D721Med (cell line): ENCODE results near the gene PDE11A.
"Not testable (repeated sequence)": the region's sequence is repeated elsewhere in the genome, so short reads cannot be mapped to it uniquely, and the experiment has no call there.

ENCODE experiments used
- DNase-seq: peaks from one replicate; pipeline ENCODE4 v3.0.0; 2011; ENCODE audit warnings: low spot score; ENCODE audit not compliant: insufficient read length
- FAIRE-seq: peaks from 2 replicates; lab custom pipeline; 2011; peaks lifted over from hg19 to GRCh38; lab: Jason Lieb, UNC
- CTCF ChIP-seq: IDR thresholded peaks from 2 replicates; pipeline ENCODE4 v1.5.1; 2012; ENCODE audit warnings: mild to moderate bottlenecking, control low read depth; ENCODE audit not compliant: insufficient read depth; ENCODE audit errors: missing control alignments

PDE11A gene

GRCh38 chr2:178093471-178093870, 20.9 kb upstream of the PDE11A start:
- no peak for TF ChIP-seq CTCF
- no peak for DNase-seq
- no peak for FAIRE-seq

GRCh38 chr2:178088774-178089270, 16.2 kb upstream of the PDE11A start:
- peak; percentile 38 for FAIRE-seq
- TF ChIP-seq CTCF: no peak
- DNase-seq: no peak

GRCh38 chr2:178084273-178084672, 11.7 kb upstream of the PDE11A start:
- DNase-seq: no peak
- no peak for FAIRE-seq
- TF ChIP-seq CTCF: no peak

GRCh38 chr2:178082408-178083045, 9.9 kb upstream of the PDE11A start:
- DNase-seq: no peak
- no peak for FAIRE-seq
- no peak for TF ChIP-seq CTCF

- not testable (repeated sequence) for FAIRE-seq
Observed at GRCh38 chr2:178079279-178079678, 6.7 kb upstream of the PDE11A start.

GRCh38 chr2:178076130-178076529, 3.6 kb upstream of the PDE11A start:
- no peak for DNase-seq
- FAIRE-seq: no peak
- TF ChIP-seq CTCF: no peak

More at GRCh38 chr2:178079279-178079678, 6.7 kb upstream of the PDE11A start:
- not testable (repeated sequence) for DNase-seq

- no peak for TF ChIP-seq CTCF
- DNase-seq (no peak), FAIRE-seq (no peak)
Observed at GRCh38 chr2:178075006-178075326, 2.4 kb upstream of the PDE11A start.
